ENCODE measurements around the gene CCDC124.

GRCh38 chr19:17977021-17977420, 44.2 kb downstream of the CCDC124 start:
- TF ChIP-seq, protein P1, sequence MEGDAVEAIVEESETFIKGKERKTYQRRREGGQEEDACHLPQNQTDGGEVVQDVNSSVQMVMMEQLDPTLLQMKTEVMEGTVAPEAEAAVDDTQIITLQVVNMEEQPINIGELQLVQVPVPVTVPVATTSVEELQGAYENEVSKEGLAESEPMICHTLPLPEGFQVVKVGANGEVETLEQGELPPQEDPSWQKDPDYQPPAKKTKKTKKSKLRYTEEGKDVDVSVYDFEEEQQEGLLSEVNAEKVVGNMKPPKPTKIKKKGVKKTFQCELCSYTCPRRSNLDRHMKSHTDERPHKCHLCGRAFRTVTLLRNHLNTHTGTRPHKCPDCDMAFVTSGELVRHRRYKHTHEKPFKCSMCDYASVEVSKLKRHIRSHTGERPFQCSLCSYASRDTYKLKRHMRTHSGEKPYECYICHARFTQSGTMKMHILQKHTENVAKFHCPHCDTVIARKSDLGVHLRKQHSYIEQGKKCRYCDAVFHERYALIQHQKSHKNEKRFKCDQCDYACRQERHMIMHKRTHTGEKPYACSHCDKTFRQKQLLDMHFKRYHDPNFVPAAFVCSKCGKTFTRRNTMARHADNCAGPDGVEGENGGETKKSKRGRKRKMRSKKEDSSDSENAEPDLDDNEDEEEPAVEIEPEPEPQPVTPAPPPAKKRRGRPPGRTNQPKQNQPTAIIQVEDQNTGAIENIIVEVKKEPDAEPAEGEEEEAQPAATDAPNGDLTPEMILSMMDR (IDR thresholded peaks at IDR 0.05): no peak
- TF ChIP-seq EP300 (IDR thresholded peaks at IDR 0.05; ENCODE audit: low read depth) (no peak), POLR2AphosphoS5 (IDR thresholded peaks at IDR 0.05) (no peak)

All from transverse colon (tissue), 4 donors.